Caco-2 (cell line): ENCODE data around the gene KRT6A. TPM values are rescaled to one million over a fixed set of nuclear protein-coding genes. Genes with fewer than 3 reads are reported as not detected.

Experiments used
- BruUV-seq: library from RNA; stranded (reverse); fragments of 400-500 nt; replicated peaks from 2 replicates; lab custom pipeline; 2021; lab: Mats Ljungman, UMichigan
- CTCF ChIA-PET: fragments of 300-600 bp; sonication (Branson Sonifier 250); formaldehyde crosslinking; loops from one replicate; lab custom pipeline; 2022; ENCODE audit warnings: antibody characterized with exemption; lab: Charles Lee
- POLR2A ChIA-PET: fragments of 300-600 bp; sonication (Branson Sonifier 250); formaldehyde crosslinking; loops from one replicate; lab custom pipeline; 2022; ENCODE audit warnings: antibody characterized with exemption; lab: Charles Lee
- DNase-seq, 2 experiments: peaks; one replicate each; pipeline versions ENCODE4 v3.0.0 to v3.0.0-alpha.2; 2020 to 2022
- H3K27me3 ChIP-seq: replicated peaks from 2 replicates; pipeline ENCODE4 v1.6.0; 2011; ENCODE audit warnings: low read length; ENCODE audit not compliant: control insufficient read depth, insufficient read depth
- H3K36me3 ChIP-seq: 2 replicates; pipeline ENCODE4 v1.5.1; 2011; ENCODE audit warnings: low read length; ENCODE audit not compliant: control insufficient read depth, insufficient read depth
- H3K4me1 ChIP-seq: fragments of 250-450 bp; sonication (Bioruptor Pico); 2 replicates; pipeline ENCODE4 v1.5.1; 2020; ENCODE audit warnings: mild to moderate bottlenecking
- H3K4me3 ChIP-seq: 2 replicates; pipeline ENCODE4 v1.5.1; 2011; ENCODE audit warnings: low read depth, mild to moderate bottlenecking, control low read depth, low read length
- H3K9me3 ChIP-seq: fragments of 250-450 bp; sonication (Bioruptor Pico); 2 replicates; pipeline ENCODE4 v1.5.1; 2020; ENCODE audit warnings: mild to moderate bottlenecking, moderate library complexity
- H3K27ac Mint-ChIP-seq: one replicate; pipeline ENCODE4 v1.8.0; 2022; ENCODE audit warnings: mixed read lengths; ENCODE audit not compliant: unreplicated experiment
- H3K27me3 Mint-ChIP-seq: one replicate; pipeline ENCODE4 v1.8.0; 2022; ENCODE audit warnings: mixed read lengths; ENCODE audit not compliant: insufficient read depth, unreplicated experiment
- H3K36me3 Mint-ChIP-seq: one replicate; pipeline ENCODE4 v1.8.0; 2022; ENCODE audit warnings: mild to moderate bottlenecking, mixed read lengths; ENCODE audit not compliant: insufficient read depth, unreplicated experiment
- H3K4me1 Mint-ChIP-seq: one replicate; pipeline ENCODE4 v1.8.0; 2022; ENCODE audit warnings: low read depth, mixed read lengths; ENCODE audit not compliant: unreplicated experiment
- H3K4me3 Mint-ChIP-seq: one replicate; pipeline ENCODE4 v1.8.0; 2022; ENCODE audit warnings: mild to moderate bottlenecking, moderate library complexity, mixed read lengths; ENCODE audit not compliant: unreplicated experiment
- H3K9me3 Mint-ChIP-seq: one replicate; pipeline ENCODE4 v1.8.0; 2022; ENCODE audit warnings: mixed read lengths; ENCODE audit not compliant: unreplicated experiment
- CTCF ChIP-seq, 2 experiments: fragments of 200-600 bp in 1 of 2; IDR thresholded peaks; 1 replicate in 1 of 2; 2 replicates in 1 of 2; pipeline versions ENCODE4 v1.5.1 to v1.8.0; 2011 to 2022; ENCODE audit warnings: antibody characterized with exemption in 1 of 2, control low read depth in 1 of 2, inconsistent platforms in 1 of 2, low read depth in 1 of 2, low read length in 1 of 2, mild to moderate bottlenecking in 1 of 2, moderate library complexity in 1 of 2; ENCODE audit not compliant: insufficient read depth in 1 of 2, severe bottlenecking in 1 of 2, unreplicated experiment in 1 of 2
- intact Hi-C: fragments of 100-400 bp; cut with micrococcal nuclease; formaldehyde crosslinking; loops from one replicate; pipeline ENCODE4 v1.10.0; 2022; ENCODE audit not compliant: unreplicated experiment
- total RNA-seq: library from RNA; stranded (reverse); gene quantifications from 2 replicates; pipeline ENCODE4 v1.2.3, GENCODE V29; 2022

KRT6A gene
- total RNA-seq, 1 experiment from 2014 or later: 0.14 TPM

GRCh38 chr12:52537101-52537500, 44.0 kb upstream of the KRT6A start:
- H3K4me1 ChIP-seq: peaks cover 10% of the 10 kb centered on the region
- no peak overlapping the region for H3K4me3 ChIP-seq
- H3K27me3 ChIP-seq: no peaks in the 10 kb centered on the region
- no peaks in the 10 kb centered on the region for H3K9me3 ChIP-seq
- no peak for TF ChIP-seq CTCF (IDR thresholded peaks at IDR 0.05; ENCODE audit: insufficient read depth in 1 of 2, low read depth in 1 of 2, low read length in 1 of 2, severe bottlenecking in 1 of 2, unreplicated experiment in 1 of 2)
- CTCF ChIA-PET: no interaction called here
- H3K9me3 Mint-ChIP-seq: no peaks in the 10 kb centered on the region
- peaks cover 7% of the 10 kb centered on the region for H3K4me1 Mint-ChIP-seq
- no peaks in the 10 kb centered on the region for H3K36me3 ChIP-seq
- POLR2A ChIA-PET: no interaction called here
- H3K36me3 Mint-ChIP-seq: no peaks in the 10 kb centered on the region
- no TSS peak for BruUV-seq
- no peak overlapping the region for H3K27ac Mint-ChIP-seq
- H3K27me3 Mint-ChIP-seq: no peaks in the 10 kb centered on the region
- no peak for DNase-seq
- intact Hi-C loops: no loop called here
- H3K4me3 Mint-ChIP-seq: no peak overlapping the region

- POLR2A ChIA-PET: no interaction called here
Measured at GRCh38 chr12:52535574-52535973, 42.5 kb upstream of the KRT6A start.

GRCh38 chr12:52534482-52534881, 41.4 kb upstream of the KRT6A start:
- Histone ChIP-seq H3K36me3 (no peaks in the 10 kb centered on the region), H3K9me3 (no peaks in the 10 kb centered on the region), H3K27me3 (no peaks in the 10 kb centered on the region), H3K4me1 (peaks cover 9% of the 10 kb centered on the region), H3K4me3 (no peak overlapping the region)
- peak in 1 of 2 experiments; percentile 27 for DNase-seq
- Mint-ChIP-seq H3K36me3 (no peaks in the 10 kb centered on the region), H3K4me3 (no peak overlapping the region), H3K9me3 (no peaks in the 10 kb centered on the region), H3K27ac (no peak overlapping the region), H3K4me1 (peaks cover 7% of the 10 kb centered on the region), H3K27me3 (no peaks in the 10 kb centered on the region)
- ChIA-PET POLR2A (no interaction called here), CTCF (no interaction called here)
- no TSS peak for BruUV-seq
- TF ChIP-seq CTCF (IDR thresholded peaks at IDR 0.05; ENCODE audit: insufficient read depth in 1 of 2, low read depth in 1 of 2, low read length in 1 of 2, severe bottlenecking in 1 of 2, unreplicated experiment in 1 of 2): peak in 1 of 2 experiments; percentile 46
- intact Hi-C loops: no loop called here

More at GRCh38 chr12:52535574-52535973, 42.5 kb upstream of the KRT6A start:
- CTCF ChIA-PET: no interaction called here
- Histone ChIP-seq H3K4me1 (peaks cover 10% of the 10 kb centered on the region), H3K36me3 (no peaks in the 10 kb centered on the region), H3K9me3 (no peaks in the 10 kb centered on the region), H3K27me3 (no peaks in the 10 kb centered on the region), H3K4me3 (no peak overlapping the region)
- H3K4me3 Mint-ChIP-seq: no peak overlapping the region
- BruUV-seq: no TSS peak
- no peaks in the 10 kb centered on the region for H3K36me3 Mint-ChIP-seq
- no peaks in the 10 kb centered on the region for H3K27me3 Mint-ChIP-seq
- H3K4me1 Mint-ChIP-seq: peaks cover 7% of the 10 kb centered on the region
- H3K27ac Mint-ChIP-seq: no peak overlapping the region
- intact Hi-C loops: no loop called here
- no peak for DNase-seq
- H3K9me3 Mint-ChIP-seq: no peaks in the 10 kb centered on the region
- TF ChIP-seq CTCF (IDR thresholded peaks at IDR 0.05; ENCODE audit: insufficient read depth in 1 of 2, low read depth in 1 of 2, low read length in 1 of 2, severe bottlenecking in 1 of 2, unreplicated experiment in 1 of 2): no peak
